Spinal cord (tissue), 10 donors: ENCODE data around the gene AP2S1. TPM values are rescaled to one million over a fixed set of nuclear protein-coding genes. Genes with fewer than 3 reads are reported as not detected.
"Not testable (repeated sequence)": the region's sequence is repeated elsewhere in the genome, so short reads cannot be mapped to it uniquely, and the experiment has no call there.

Experiments
- DNase-seq, 6 donors: peaks; one replicate each; pipeline versions ENCODE4 v3.0.0 to v3.0.0-alpha.2; 2013 to 2015; ENCODE audit warnings: low spot score in 6 of 6, low read depth in 4 of 6
- H3K27ac ChIP-seq: one replicate; pipeline ENCODE4 v1.5.1; 2013; ENCODE audit warnings: low read depth, low read length, control low read depth
- H3K27me3 ChIP-seq: one replicate; pipeline ENCODE4 v1.6.1; 2013; ENCODE audit warnings: low read length; ENCODE audit not compliant: control insufficient read depth, insufficient read depth
- H3K36me3 ChIP-seq: one replicate; pipeline ENCODE4 v1.6.1; 2013; ENCODE audit warnings: low read length; ENCODE audit not compliant: control insufficient read depth, insufficient read depth
- H3K4me1 ChIP-seq: one replicate; pipeline ENCODE4 v1.6.1; 2013; ENCODE audit warnings: low read length; ENCODE audit not compliant: control insufficient read depth, insufficient read depth
- H3K4me3 ChIP-seq: one replicate; pipeline ENCODE4 v1.5.1; 2013; ENCODE audit warnings: low read depth, low read length, control low read depth
- H3K9me3 ChIP-seq: one replicate; pipeline ENCODE4 v1.6.1; 2013; ENCODE audit warnings: low read length; ENCODE audit not compliant: control insufficient read depth, insufficient read depth
- WGBS: methylation state at CpG from one replicate; pipeline ENCODE4 v1.1.5; 2013; ENCODE audit warnings: missing lambda C conversion rate; ENCODE audit not compliant: insufficient coverage; 5-methylcytosine and 5-hydroxymethylcytosine counted together
- polyA plus RNA-seq, 2 donors: library from polyadenylated mRNA; unstranded; fragments of 120-200 nt; gene quantifications; one replicate each; pipeline ENCODE4 v1.2.1, GENCODE V29; 2013; ENCODE audit not compliant: insufficient read length in 2 of 2
- total RNA-seq, 2 donors: library from RNA; depleted of rRNA in 1 of 2; stranded (reverse); fragments of 120-200 nt in 1 of 2; fragments of >200 nt in 1 of 2; gene quantifications; one replicate each; pipeline versions ENCODE4 v1.2.3 to v1.2.4, GENCODE V29; 2013 to 2014
- donor health status: healthy.

Gene AP2S1
- total and polyA plus RNA-seq, 4 donors: 91.3 to 171 (median 149) TPM

DNA sequence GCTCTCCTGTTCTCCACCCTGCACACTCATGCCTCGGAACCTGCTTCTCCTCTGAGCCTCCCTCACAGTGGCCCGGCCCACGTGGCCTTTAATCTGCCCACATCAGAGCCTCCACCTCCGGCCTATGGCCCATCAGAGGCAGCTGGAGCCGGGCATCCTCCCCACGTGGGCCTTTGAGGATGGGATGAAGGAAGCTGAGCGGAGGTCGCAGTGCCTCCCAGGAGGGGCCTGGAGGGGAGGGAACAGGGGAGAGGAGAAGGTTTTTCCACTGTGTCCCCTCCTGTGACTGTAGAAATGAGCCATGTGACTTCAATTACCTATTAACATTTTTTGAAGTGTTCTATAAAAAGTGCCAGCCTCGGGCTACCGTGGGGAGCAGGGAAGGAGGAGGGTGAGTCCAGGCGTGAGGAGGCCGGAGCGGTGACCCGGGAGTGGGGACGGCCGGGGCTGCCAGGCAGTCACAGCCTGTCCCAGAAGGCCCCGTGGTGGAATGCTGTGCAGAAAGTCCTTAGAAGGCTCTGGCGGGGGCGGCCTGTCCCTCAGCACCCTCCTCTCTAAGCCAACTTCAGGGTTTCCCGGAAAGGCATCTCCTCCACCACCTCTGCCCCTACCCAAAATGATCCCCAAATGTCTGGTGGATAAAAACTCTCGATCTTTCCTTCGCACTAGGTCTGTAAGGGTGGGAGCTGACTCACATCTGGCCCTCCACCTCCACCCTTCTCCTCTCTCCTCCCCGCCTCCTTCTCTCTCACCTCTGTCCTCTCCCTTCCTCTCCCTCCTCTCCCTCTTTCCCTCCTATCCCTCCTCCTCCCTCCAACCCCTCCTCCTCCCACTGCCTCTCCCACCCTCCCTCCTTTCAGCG, 37.4 kb downstream of the AP2S1 start:
- Histone ChIP-seq H3K9me3 (no peaks in the 10 kb centered on the region), H3K27me3 (no peaks in the 10 kb centered on the region), H3K36me3 (no peaks in the 10 kb centered on the region), H3K4me3 (no peak overlapping the region), H3K4me1 (peaks cover 8% of the 10 kb centered on the region), H3K27ac (peak overlapping the region; percentile 33)
- DNase-seq: no peak
- WGBS: 41% methylated on average over 17 of the region's 24 CpGs

DNA sequence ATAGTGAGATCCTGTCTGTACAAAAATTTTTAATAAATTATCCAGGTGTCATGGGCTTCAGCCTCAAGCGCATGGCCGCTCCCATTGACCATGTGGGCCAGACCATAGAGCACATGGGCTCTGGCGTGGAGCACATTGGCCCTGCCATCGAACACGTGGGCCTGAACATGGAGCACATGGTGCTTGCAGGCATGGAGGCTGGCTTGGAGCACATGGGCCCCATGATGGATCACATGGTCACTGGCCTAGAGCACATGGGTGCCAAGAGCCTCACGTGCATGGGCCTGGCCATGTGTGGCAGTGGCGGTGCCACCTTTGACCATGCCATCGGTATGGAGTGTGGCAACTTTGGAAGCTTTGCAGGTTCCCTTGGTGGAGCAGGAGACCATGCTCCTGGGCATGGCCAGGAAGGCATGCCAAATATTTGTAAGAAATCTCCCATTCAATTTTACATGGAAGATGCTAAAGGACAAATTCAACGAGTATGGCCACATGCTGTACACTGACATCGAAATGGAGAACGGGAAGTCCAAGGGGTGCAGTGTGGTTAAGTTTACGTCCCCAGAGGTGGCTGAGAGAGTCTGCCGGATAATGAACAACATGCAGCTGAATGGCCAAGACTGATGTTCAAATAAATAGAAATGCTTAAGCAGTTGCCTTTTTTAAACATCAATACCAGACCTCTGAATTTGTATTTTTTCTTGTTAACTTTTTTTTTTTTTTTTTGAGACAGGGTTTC, 40.9 kb downstream of the AP2S1 start:
- Histone ChIP-seq H3K4me1 (peaks cover 8% of the 10 kb centered on the region), H3K4me3 (no peak overlapping the region), H3K9me3 (no peaks in the 10 kb centered on the region), H3K27me3 (no peaks in the 10 kb centered on the region), H3K27ac (no peak overlapping the region), H3K36me3 (no peaks in the 10 kb centered on the region)
- no peak for DNase-seq
- WGBS: 95% methylated on average over 13 of the region's 13 CpGs

DNA sequence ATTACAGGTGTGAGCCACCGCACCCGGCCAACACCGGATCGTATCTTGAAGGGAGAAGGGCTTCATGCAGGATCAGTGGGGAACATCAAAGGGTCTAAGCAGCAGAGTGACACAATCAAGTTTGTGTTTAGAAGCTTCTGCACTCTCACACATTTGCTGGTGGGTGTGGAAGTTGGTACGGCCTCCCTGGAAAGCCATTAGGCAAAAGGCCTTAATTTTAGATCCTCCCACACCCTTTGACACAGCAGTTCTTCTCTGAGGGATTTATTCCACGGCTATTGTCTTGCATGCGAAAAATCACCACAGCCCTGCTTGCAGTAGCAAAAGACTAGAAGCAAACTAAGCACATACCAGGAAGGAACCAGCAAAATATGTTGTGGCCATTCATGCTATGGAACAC, 44.0 kb downstream of the AP2S1 start:
- Histone ChIP-seq H3K4me3 (no peak overlapping the region), H3K9me3 (no peaks in the 10 kb centered on the region), H3K27me3 (no peaks in the 10 kb centered on the region), H3K4me1 (no peaks in the 10 kb centered on the region), H3K36me3 (no peaks in the 10 kb centered on the region), H3K27ac (no peak overlapping the region)
- 85% methylated on average over 6 of the region's 7 CpGs for WGBS
- no peak for DNase-seq

DNA sequence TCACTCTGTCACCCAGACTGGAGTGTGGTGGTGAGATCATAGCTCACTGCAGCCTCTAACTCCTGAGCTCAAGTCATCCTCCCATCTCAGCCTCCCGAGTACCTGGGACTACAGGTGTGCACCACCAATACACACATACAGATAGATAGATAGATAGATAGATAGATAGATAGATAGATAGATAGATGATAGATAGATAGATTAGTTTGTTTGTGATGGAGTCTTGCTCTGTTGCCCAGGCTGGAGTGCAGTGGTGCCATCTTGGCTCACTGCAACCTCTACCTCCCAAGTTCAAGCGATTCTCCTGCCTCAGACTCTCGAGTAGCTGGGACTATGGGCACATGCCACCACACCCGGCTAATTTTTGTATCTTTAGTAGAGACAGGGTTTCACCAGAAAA, 46.2 kb downstream of the AP2S1 start:
- not testable (repeated sequence) for H3K27me3 ChIP-seq, H3K4me1 ChIP-seq, H3K9me3 ChIP-seq, H3K27ac ChIP-seq, DNase-seq, H3K36me3 ChIP-seq, H3K4me3 ChIP-seq
- no CpG with 5 or more reads among the region's 4 CpGs for WGBS

- no peak overlapping the region for H3K27ac ChIP-seq
- no peak overlapping the region for H3K4me3 ChIP-seq
- no CpG with 5 or more reads among the region's 2 CpGs for WGBS
- no peak for DNase-seq
- no peaks in the 10 kb centered on the region for H3K4me1 ChIP-seq
- H3K36me3 ChIP-seq: no peaks in the 10 kb centered on the region
- no peaks in the 10 kb centered on the region for H3K9me3 ChIP-seq
- no peaks in the 10 kb centered on the region for H3K27me3 ChIP-seq
These were observed 47.1 kb downstream of the AP2S1 start for GRCh38 chr19:46803555-46803954.

DNA sequence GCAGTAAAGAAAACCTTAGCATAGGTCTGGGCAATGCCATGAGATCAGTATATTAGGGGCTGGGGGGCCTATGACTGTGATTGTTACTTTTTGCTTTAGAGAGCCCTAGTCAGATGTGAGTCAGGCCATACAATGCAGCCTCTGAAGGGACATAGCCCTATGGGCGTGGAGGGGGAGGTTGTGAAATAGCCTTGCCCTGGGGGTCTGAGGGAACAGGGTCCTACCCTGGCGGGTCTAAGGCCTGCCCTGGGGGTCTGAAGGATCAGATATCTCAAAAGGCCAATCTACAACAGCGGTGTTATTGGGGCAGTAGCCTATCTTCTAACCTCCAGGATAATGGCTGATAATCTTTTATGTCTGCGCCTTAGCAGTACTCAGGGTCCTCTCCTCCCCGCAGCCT, 48.5 kb downstream of the AP2S1 start:
- Histone ChIP-seq H3K4me3 (no peak overlapping the region), H3K4me1 (no peaks in the 10 kb centered on the region), H3K27ac (no peak overlapping the region), H3K36me3 (no peaks in the 10 kb centered on the region), H3K9me3 (no peaks in the 10 kb centered on the region), H3K27me3 (no peaks in the 10 kb centered on the region)
- WGBS: 79% methylated on average over 2 of the region's 5 CpGs
- DNase-seq: no peak

DNA sequence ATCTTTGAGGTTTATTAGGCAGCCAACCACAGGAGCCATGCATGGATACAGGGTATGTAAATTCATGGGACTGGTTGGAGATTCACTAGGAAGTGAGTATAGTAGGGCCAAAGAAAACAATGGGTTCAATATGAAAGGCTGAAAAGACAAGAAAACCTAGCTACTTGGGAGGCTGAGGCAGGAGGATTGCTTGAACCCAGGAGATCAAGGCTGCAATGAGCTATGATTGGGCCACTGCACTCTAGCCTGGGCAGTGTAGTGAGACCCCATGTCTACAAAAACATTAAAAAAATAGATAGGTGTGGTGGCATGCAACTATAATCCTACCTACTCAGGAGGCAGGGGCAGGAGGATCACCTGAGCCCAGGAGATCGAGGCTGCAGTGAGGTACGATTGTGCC, 51.9 kb downstream of the AP2S1 start:
- no CpG with 5 or more reads among the region's 2 CpGs for WGBS
- Histone ChIP-seq H3K27ac (no peak overlapping the region), H3K36me3 (no peaks in the 10 kb centered on the region), H3K9me3 (no peaks in the 10 kb centered on the region), H3K4me3 (no peak overlapping the region), H3K4me1 (peaks cover 5% of the 10 kb centered on the region), H3K27me3 (no peaks in the 10 kb centered on the region)
- no peak for DNase-seq

GRCh38 chr19:46797881-46798280, 52.8 kb downstream of the AP2S1 start:
- Histone ChIP-seq H3K4me1 (peaks cover 5% of the 10 kb centered on the region), H3K4me3 (no peak overlapping the region), H3K27ac (no peak overlapping the region), H3K27me3 (no peaks in the 10 kb centered on the region), H3K9me3 (no peaks in the 10 kb centered on the region), H3K36me3 (no peaks in the 10 kb centered on the region)
- 100% methylated on average over 1 of the region's 1 CpG for WGBS
- no peak for DNase-seq

DNA sequence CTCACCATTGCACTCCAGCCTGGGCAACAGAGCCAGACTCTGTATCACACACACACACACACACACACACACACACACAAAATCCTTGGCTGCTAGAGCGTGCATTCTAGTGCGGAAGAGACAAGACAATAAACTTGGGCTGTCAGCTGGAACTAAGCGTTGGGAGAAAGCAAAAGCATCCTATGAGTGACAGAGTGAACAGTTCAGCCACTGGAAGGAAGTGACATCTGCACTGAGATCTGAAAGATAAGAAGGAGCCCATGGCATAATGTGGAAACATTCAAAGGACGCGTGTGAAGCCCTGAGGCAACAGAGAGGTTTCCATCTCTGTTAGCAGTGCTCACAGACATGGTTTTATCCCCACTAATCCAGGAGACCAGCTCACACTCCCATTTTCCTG, 58.7 kb downstream of the AP2S1 start:
- Histone ChIP-seq H3K27ac (no peak overlapping the region), H3K36me3 (no peaks in the 10 kb centered on the region), H3K4me1 (peaks cover 25% of the 10 kb centered on the region), H3K9me3 (no peaks in the 10 kb centered on the region), H3K27me3 (peaks cover 19% of the 10 kb centered on the region), H3K4me3 (no peak overlapping the region)
- no peak for DNase-seq
- WGBS: 60% methylated on average over 2 of the region's 5 CpGs

- WGBS: 97% methylated on average over 7 of the region's 8 CpGs
- H3K4me1 ChIP-seq: peaks cover 37% of the 10 kb centered on the region
- no peak for DNase-seq
- peaks cover 25% of the 10 kb centered on the region for H3K27me3 ChIP-seq
- no peak overlapping the region for H3K4me3 ChIP-seq
- H3K9me3 ChIP-seq: no peaks in the 10 kb centered on the region
- no peaks in the 10 kb centered on the region for H3K36me3 ChIP-seq
- no peak overlapping the region for H3K27ac ChIP-seq
These were observed 61.3 kb downstream of the AP2S1 start for GRCh38 chr19:46789371-46789770.
